Liver (tissue), 9 donors: Measurements from ENCODE around the gene ZNF341. TPM values are rescaled to one million over a fixed set of nuclear protein-coding genes. Genes with fewer than 3 reads are reported as not detected.

Experiments used
- DNase-seq: peaks from one replicate; pipeline ENCODE4 v3.0.0-alpha.2; 2017; ENCODE audit warnings: low spot score
- H3K27ac ChIP-seq, 2 donors: one replicate each; pipeline ENCODE4 v1.7.0; 2013; ENCODE audit warnings: inconsistent platforms in 2 of 2, low read length in 2 of 2, control low read depth in 1 of 2, low read depth in 1 of 2, mild to moderate bottlenecking in 1 of 2
- H3K27me3 ChIP-seq, 4 donors: one replicate each; pipeline versions ENCODE4 v1.6.1 to v1.7.0; 2013; ENCODE audit warnings: low read length in 3 of 4, inconsistent platforms in 1 of 4, mild to moderate bottlenecking in 1 of 4, moderate library complexity in 1 of 4; ENCODE audit not compliant: control insufficient read depth in 4 of 4, insufficient read depth in 4 of 4
- H3K36me3 ChIP-seq, 4 donors: one replicate each; pipeline versions ENCODE4 v1.6.1 to v1.7.0; 2013; ENCODE audit warnings: low read length in 3 of 4, mild to moderate bottlenecking in 3 of 4, low read depth in 1 of 4, moderate library complexity in 1 of 4; ENCODE audit not compliant: control insufficient read depth in 4 of 4, insufficient read depth in 3 of 4
- H3K4me1 ChIP-seq, 4 donors: one replicate each; pipeline versions ENCODE4 v1.6.1 to v1.7.0; 2013; ENCODE audit warnings: low read length in 3 of 4, mild to moderate bottlenecking in 3 of 4, moderate library complexity in 1 of 4; ENCODE audit not compliant: control insufficient read depth in 4 of 4, insufficient read depth in 4 of 4
- H3K4me3 ChIP-seq, 3 donors: one replicate each; pipeline versions ENCODE4 v1.6.1 to v1.7.0; 2013; ENCODE audit warnings: low read length in 3 of 3, control low read depth in 1 of 3, low read depth in 1 of 3, mild to moderate bottlenecking in 1 of 3
- H3K9ac ChIP-seq, 2 donors: one replicate each; pipeline ENCODE4 v1.7.0; 2013; ENCODE audit warnings: low read length in 2 of 2, mild to moderate bottlenecking in 2 of 2, moderate library complexity in 2 of 2, control low read depth in 1 of 2, low read depth in 1 of 2
- H3K9me3 ChIP-seq, 4 donors: one replicate each; pipeline versions ENCODE4 v1.6.1 to v1.7.0; 2013; ENCODE audit warnings: low read length in 3 of 4; ENCODE audit not compliant: control insufficient read depth in 4 of 4
- CTCF ChIP-seq: fragments of 150-350 bp; IDR thresholded peaks from 2 replicates; pipeline ENCODE4 v1.5.1; 2017; ENCODE audit warnings: improper control_type of control experiment, low read depth, low read length; ENCODE audit not compliant: missing input control
- EGR1 ChIP-seq, 2 donors: IDR thresholded peaks; 2 replicates each; pipeline ENCODE4 v1.6.1; 2016 to 2018; ENCODE audit warnings: antibody characterized with exemption in 2 of 2, low read depth in 2 of 2
- FOXA1 ChIP-seq: IDR thresholded peaks from 2 replicates; pipeline ENCODE4 v1.6.1; 2016; ENCODE audit warnings: antibody characterized with exemption
- GABPA ChIP-seq, 2 donors: IDR thresholded peaks in 1 of 2; conservative IDR thresholded peaks in 1 of 2; 2 replicates each; pipeline ENCODE4 v1.6.1; 2016; ENCODE audit warnings: antibody characterized with exemption in 2 of 2, mild to moderate bottlenecking in 1 of 2, moderate library complexity in 1 of 2
- HNF4A ChIP-seq, 2 donors: conservative IDR thresholded peaks; 2 replicates each; pipeline ENCODE4 v1.6.1; 2016; ENCODE audit warnings: antibody characterized with exemption in 2 of 2, mild to moderate bottlenecking in 2 of 2
- MAX ChIP-seq: IDR thresholded peaks from 2 replicates; pipeline ENCODE4 v1.6.1; 2016; ENCODE audit warnings: antibody characterized with exemption
- NR2F2 ChIP-seq: IDR thresholded peaks from 2 replicates; pipeline ENCODE4 v1.6.1; 2016; ENCODE audit warnings: antibody characterized with exemption
- RAD21 ChIP-seq, 2 donors: IDR thresholded peaks; 2 replicates each; pipeline ENCODE4 v1.6.1; 2016; ENCODE audit warnings: antibody characterized with exemption in 2 of 2, mild to moderate bottlenecking in 2 of 2
- RXRA ChIP-seq, 2 donors: IDR thresholded peaks; 2 replicates each; pipeline ENCODE4 v1.6.1; 2017 to 2018; ENCODE audit warnings: antibody characterized with exemption in 2 of 2, mild to moderate bottlenecking in 1 of 2
- TAF1 ChIP-seq: conservative IDR thresholded peaks from 2 replicates; pipeline ENCODE4 v1.6.1; 2016; ENCODE audit warnings: antibody characterized with exemption, mild to moderate bottlenecking
- YY1 ChIP-seq: IDR thresholded peaks from 2 replicates; pipeline ENCODE4 v1.6.1; 2016; ENCODE audit warnings: antibody characterized with exemption, mild to moderate bottlenecking
- ZBTB33 ChIP-seq: IDR thresholded peaks from 2 replicates; pipeline ENCODE4 v1.6.1; 2016; ENCODE audit warnings: antibody characterized with exemption
- WGBS: extraction: QIAGEN DNeasy Blood & Tissue Kit; methylation state at CpG from one replicate; pipeline ENCODE4 v1.1.7; 2013; 5-methylcytosine and 5-hydroxymethylcytosine counted together
- polyA plus RNA-seq, 2 donors: library from polyadenylated mRNA; stranded (reverse) in 1 of 2; unstranded in 1 of 2; fragments of 200-250 nt in 1 of 2; fragments of >200 nt in 1 of 2; fragmentation: Nextera tagmentation in 1 of 2; extraction: Ambion mirVana in 1 of 2; gene quantifications; one replicate each; pipeline versions ENCODE4 v1.2.1 to v1.2.3, GENCODE V29; 2013 to 2015
- total RNA-seq, 2 donors: library from RNA; depleted of rRNA; stranded (reverse); fragments of >200 nt; gene quantifications; one replicate each; pipeline ENCODE4 v1.2.3, GENCODE V29; 2014
- TF ChIP-seq, protein P1 (sequence below): IDR thresholded peaks from 2 replicates; pipeline ENCODE4 v1.6.1; 2016; ENCODE audit warnings: antibody characterized with exemption, mild to moderate bottlenecking
- donor health status: healthy.
- donor health status: healthy.
- donor health status: healthy.
- donor health status: healthy.
- donor health status: healthy.

ZNF341 gene
- total and polyA plus RNA-seq, 4 donors, result 0.69 to 1.1 (median 0.82) TPM

DNA sequence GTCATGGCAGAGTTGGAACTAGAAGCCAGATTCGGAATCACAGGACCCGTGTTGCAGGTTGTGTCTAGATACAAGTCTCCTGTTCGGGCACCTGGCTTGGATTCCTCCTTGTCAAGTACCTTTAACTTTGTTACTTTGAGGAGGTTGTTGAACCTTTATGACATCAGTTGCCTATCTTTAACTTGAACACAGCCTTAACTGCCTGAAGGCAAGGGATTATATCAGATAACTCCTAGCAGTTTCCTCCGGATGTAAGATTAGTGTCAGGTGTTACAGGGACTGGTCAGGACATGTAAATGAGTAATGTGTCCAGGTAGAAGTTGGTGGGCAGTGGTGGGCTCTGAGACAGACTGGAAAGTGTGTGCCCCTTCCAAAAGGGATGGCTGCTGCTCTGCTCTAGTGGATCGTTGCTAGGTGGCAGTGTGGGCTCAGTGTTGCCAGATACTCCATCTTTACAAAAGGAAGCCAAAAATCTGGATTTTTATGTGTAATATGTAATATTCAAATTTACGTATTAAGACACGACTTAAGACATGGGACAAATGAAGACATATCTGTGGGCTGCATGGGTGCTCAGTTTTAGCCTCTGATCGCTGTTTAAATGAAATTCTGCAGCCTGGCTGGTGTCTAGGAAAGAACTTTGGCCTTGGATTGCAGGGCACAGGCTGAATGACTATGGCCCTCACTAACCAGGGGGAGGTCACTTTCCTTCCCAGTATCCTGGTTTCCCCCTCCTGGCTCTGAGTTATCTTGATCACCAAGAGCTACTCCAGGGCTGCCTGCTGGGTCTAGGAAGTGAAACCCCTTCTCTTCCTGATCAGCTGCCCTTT lies 106.5 kb downstream of the ZNF341 start:
- Histone ChIP-seq H3K27me3 (no peaks in the 10 kb centered on the region), H3K9ac (no peak overlapping the region), H3K9me3 (no peaks in the 10 kb centered on the region), H3K4me3 (no peak overlapping the region), H3K27ac (peak overlapping the region in 1 of 2 donors; percentile 13), H3K4me1 (peaks cover 21 to 81% (median 65%) of the 10 kb centered on the region in 4 donors), H3K36me3 (no peaks in the 10 kb centered on the region)
- WGBS, result 66% methylated on average over 8 of the region's 8 CpGs
- no peak for DNase-seq
- TF ChIP-seq TAF1 (no peak), RAD21 (IDR thresholded peaks at IDR 0.05) (no peak), FOXA1 (no peak), RXRA (IDR thresholded peaks at IDR 0.05) (peak in 1 of 2 donors; percentile 11), CTCF (no peak), EGR1 (IDR thresholded peaks at IDR 0.05; ENCODE audit: low read depth in 2 of 2) (no peak), HNF4A (conservative IDR thresholded peaks at IDR 0.05) (peak; percentile 71 to 73)

DNA sequence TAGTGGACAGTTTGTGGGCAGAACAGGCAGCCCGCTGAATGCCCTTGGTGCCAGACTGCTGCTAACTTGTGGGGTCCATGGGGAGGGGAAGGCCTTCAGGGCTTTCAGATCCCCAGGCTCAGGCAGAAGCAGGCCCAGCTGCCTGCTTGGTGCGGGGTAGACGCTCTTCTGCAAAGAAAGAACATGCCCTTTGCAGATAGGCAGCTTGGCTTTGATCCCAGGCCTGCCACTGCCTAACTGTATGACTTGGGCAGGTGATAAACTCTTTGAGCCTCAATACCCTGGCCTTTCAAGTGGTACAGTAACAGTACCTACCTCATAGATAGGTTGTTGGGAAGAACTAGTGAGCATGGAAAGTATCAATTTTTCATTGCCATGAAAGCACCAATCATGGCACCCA lies 107.8 kb downstream of the ZNF341 start:
- Histone ChIP-seq H3K9me3 (no peaks in the 10 kb centered on the region), H3K4me3 (no peak overlapping the region), H3K27me3 (no peaks in the 10 kb centered on the region), H3K4me1 (peaks cover 23 to 83% (median 66%) of the 10 kb centered on the region in 4 donors), H3K36me3 (no peaks in the 10 kb centered on the region), H3K27ac (no peak overlapping the region), H3K9ac (no peak overlapping the region)
- DNase-seq, result peak; percentile 60
- 54% methylated on average over 3 of the region's 3 CpGs for WGBS
- TF ChIP-seq MAX (no peak), GABPA (IDR thresholded peaks at IDR 0.05 in 1 of 2, conservative IDR thresholded peaks at IDR 0.05 in 1 of 2) (no peak), NR2F2 (no peak), ZBTB33 (no peak), HNF4A (conservative IDR thresholded peaks at IDR 0.05) (peak in 1 of 2 donors; percentile 34), YY1 (no peak), RXRA (IDR thresholded peaks at IDR 0.05) (peak in 1 of 2 donors; percentile 27)
- TF ChIP-seq, protein P1, sequence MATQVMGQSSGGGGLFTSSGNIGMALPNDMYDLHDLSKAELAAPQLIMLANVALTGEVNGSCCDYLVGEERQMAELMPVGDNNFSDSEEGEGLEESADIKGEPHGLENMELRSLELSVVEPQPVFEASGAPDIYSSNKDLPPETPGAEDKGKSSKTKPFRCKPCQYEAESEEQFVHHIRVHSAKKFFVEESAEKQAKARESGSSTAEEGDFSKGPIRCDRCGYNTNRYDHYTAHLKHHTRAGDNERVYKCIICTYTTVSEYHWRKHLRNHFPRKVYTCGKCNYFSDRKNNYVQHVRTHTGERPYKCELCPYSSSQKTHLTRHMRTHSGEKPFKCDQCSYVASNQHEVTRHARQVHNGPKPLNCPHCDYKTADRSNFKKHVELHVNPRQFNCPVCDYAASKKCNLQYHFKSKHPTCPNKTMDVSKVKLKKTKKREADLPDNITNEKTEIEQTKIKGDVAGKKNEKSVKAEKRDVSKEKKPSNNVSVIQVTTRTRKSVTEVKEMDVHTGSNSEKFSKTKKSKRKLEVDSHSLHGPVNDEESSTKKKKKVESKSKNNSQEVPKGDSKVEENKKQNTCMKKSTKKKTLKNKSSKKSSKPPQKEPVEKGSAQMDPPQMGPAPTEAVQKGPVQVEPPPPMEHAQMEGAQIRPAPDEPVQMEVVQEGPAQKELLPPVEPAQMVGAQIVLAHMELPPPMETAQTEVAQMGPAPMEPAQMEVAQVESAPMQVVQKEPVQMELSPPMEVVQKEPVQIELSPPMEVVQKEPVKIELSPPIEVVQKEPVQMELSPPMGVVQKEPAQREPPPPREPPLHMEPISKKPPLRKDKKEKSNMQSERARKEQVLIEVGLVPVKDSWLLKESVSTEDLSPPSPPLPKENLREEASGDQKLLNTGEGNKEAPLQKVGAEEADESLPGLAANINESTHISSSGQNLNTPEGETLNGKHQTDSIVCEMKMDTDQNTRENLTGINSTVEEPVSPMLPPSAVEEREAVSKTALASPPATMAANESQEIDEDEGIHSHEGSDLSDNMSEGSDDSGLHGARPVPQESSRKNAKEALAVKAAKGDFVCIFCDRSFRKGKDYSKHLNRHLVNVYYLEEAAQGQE, result no peak
